Measurements from ENCODE around the gene CLDN11.

Gene CLDN11

DNA sequence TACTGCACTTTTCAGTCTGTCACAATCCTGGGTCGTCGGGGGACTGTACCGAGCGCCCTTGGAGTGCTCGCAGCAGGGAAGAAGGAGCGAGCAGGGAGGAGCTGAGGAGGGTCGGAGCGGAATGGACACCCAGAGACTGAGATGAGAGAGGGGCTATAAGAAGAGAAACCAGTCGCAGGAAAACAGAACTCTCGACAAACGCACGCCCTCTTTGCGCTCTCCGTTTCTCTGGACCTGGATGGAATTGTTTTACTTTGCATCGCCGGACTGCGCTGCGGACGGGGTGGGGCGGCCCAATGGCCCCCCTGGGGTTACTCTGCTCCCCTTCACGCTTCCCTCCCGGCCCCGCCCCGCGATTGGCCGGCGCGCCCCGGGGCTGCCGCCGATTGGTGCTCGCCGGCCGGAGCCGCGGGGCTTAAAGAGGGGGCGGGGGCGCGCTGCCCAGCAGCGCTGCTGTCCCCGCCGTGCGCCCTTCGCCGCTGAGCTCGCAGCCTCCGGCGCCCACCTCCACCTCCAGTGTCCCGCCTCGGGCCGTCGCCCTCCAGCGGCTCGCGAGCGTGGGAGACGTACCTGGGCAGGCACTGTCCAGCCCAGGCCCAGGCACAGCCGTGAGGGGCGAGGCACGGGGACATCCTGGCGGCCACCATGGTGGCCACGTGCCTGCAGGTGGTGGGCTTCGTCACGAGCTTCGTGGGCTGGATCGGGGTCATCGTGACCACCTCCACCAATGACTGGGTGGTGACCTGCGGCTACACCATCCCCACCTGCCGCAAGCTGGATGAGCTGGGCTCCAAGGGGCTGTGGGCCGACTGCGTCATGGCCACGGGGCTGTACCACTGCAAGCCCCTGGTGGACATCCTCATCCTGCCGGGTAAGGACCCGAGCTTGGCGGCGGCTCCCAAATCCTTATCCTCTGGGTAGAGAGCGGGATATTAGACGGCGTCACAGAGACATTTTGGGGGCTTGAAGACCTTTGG, at the start of gene CLDN11:
CLDN11 (plus strand) TSS at position 447 of the 977 bp plus-strand sequence; CDS start at position 646, 199 bp downstream.
- DNase-seq (ENCODE audit: low read depth in 2 of 2): no peak

DNA sequence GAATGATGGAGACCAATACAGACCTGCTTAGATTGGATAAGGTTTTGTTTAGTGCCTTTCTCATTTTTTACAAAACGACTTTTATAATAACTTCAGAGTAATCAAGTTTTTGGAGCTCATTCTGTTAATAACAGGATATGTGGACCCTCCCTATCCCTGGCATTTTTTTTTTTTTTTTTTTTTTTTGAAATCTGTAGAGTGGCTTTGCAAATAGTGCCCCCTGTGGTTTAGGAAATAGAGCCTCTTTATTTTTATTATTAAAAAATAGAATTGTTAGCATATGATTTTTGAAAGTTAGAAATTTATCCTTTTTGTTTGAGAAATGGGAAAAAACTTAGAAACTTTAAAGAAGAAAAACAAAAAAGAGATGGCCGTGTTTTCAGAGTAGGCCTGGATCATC, 49.7 kb upstream of the CLDN11 start:
- no peak for DNase-seq (ENCODE audit: low read depth in 2 of 2)

- DNase-seq (ENCODE audit: low read depth in 2 of 2): no peak
Measured at GRCh38 chr3:170372190-170372879, 46.3 kb upstream of the CLDN11 start.

DNA sequence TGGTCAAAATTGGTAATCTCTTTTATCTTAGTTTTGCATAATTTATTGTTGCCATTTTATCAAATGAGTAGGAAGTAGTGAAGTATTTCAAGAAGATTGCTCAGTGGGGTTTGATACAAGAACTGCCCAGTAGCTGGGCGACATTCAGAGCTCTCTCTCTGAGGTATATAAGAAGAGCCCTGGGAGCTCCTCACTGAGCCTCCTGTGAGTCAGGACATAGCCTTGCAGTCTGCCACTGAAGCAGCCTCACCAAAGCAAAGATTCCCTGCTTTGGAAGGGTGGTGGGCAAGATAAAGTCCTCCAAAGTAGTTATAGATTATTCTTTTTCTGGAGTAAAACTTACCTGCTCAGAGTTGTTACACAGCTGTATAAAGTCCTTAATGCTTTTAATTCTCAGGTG, 35.1 kb upstream of the CLDN11 start:
- DNase-seq (ENCODE audit: low read depth in 2 of 2): no peak

- no peak for DNase-seq (ENCODE audit: low read depth in 2 of 2)
Measured at GRCh38 chr3:170386468-170386867, 32.2 kb upstream of the CLDN11 start.

DNA sequence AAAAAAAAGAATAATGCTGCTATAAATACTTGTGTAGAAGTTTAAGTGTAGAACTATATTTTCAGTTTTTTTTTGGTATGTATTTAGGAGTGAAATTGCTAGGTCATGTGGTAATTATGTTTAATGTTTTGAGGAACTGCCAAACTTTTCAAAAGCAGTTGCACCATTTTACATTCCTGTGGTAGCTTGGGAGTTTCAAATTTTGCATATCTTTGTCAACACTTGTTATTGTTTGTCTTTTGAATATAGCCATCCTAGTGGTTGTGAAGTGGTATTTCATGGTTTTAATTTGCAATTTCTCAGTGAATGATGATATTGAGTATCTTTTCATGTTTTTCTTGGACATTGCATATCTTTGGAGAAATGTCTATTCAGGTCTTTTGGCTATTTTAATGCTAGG, 30.7 kb upstream of the CLDN11 start:
- DNase-seq (ENCODE audit: low read depth in 2 of 2): no peak

GRCh38 chr3:170391108-170391507, 27.6 kb upstream of the CLDN11 start:
- DNase-seq (ENCODE audit: low read depth in 2 of 2): no peak

- DNase-seq (ENCODE audit: low read depth in 2 of 2): no peak
Measured at GRCh38 chr3:170397685-170398084, 21.0 kb upstream of the CLDN11 start.

- DNase-seq (ENCODE audit: low read depth in 2 of 2): no peak
Measured at GRCh38 chr3:170405101-170405500, 13.6 kb upstream of the CLDN11 start.

- no peak for DNase-seq (ENCODE audit: low read depth in 2 of 2)
Measured at GRCh38 chr3:170410428-170411029, 8.1 kb upstream of the CLDN11 start.

- DNase-seq (ENCODE audit: low read depth in 2 of 2): no peak
Measured at GRCh38 chr3:170413291-170413690, 5.4 kb upstream of the CLDN11 start.

- no peak for DNase-seq (ENCODE audit: low read depth in 2 of 2)
Measured at GRCh38 chr3:170414202-170414663, 4.4 kb upstream of the CLDN11 start.

GRCh38 chr3:170417090-170417489, 1.6 kb upstream of the CLDN11 start:
- DNase-seq (ENCODE audit: low read depth in 2 of 2): no peak

DNA sequence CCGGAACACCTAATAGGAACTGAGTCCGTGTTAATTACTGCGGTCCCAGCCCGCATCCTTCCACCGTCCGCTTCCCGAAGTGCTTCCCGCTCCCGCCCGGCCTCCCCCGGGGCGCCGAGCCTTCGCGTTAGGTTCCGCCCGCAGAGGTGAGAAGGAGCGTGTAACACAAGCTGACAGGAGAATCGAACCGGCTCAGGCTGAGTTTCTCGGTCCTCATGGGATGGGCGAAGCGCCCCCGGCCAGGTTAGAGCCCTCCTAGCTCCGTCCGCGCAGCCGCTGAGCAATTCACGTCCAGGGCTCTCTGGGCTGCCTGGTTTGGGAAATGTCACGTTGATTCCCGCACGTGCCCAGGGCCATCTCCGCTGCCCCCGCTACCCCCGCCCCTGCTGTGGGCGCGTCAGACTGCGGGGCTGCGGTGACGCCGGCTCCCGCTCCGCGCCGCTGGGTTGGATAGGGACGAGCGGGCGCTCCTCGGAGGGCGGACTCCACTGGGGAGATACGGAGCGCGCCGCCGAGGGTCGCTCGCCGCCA, 954 bp downstream of the CLDN11 start:
- DNase-seq (ENCODE audit: low read depth in 2 of 2): no peak

DNA sequence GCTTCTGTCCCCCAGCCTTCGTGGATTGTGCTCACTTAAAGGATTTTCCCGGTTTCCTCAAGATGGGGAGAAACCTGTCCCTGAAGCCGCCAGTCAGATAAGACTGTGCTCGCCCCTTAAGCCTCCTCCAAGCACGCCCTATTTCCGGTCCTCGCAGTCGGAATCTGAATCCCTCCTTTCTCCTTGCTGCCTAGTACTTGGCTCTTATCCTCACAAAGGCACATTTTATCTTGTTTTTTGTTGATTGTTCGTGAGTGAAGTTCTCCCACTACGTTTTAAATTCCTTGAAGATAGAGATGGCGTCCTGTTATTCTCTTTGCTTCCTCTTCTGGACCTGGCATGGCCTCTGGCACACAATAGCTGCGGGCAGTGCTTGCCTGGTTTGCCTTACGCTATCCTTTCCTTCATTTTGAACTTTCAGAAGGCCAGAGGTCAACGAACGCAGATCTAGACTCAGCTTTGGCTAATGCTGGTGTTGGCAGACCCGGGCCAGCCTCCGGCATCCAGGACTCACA, 1.7 kb downstream of the CLDN11 start:
- no peak for DNase-seq (ENCODE audit: low read depth in 2 of 2)

- DNase-seq (ENCODE audit: low read depth in 2 of 2): no peak
Measured at GRCh38 chr3:170421111-170421641, 2.5 kb downstream of the CLDN11 start.

DNA sequence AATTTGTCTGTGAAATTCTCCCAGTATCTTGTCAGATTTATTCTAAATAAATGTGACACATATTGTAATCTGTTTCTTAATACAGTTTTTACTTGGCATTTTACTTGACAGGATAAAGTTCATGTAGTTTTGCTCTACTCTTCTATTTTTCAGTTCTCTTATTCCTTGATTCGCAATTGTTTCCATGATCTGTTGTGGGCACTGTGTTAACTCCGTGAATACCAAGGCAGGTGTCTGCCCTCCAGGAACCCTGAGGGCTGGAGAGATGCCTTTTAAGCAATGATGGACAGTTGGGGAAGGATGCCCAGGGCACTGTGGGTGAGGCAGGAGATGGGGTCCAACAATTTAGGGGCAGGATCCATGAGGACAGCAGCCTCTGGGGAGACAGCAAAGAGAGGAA, 3.1 kb downstream of the CLDN11 start:
- no peak for DNase-seq (ENCODE audit: low read depth in 2 of 2)

- DNase-seq (ENCODE audit: low read depth in 2 of 2): no peak
Measured at GRCh38 chr3:170423001-170423615, 4.4 kb downstream of the CLDN11 start.

DNA sequence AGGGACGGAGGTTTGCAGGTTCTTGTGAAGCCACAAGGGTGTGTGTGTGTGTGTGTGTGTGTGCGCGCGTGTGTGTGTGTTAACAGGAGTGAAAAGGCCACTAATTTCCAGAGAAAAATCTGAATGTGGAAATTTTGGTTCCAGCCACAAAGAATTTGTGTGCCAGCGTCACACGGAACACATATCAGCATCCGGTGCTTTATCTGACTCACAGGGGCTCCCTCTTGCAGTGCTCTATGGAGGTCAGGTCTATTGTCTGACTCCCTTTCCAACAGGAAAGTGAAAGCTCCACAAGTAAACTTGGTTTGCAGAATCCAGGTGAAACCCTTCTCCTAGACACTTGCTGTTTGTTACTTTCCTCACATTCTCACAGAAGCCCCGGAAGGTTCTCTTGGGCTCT, 6.2 kb downstream of the CLDN11 start:
- no peak for DNase-seq (ENCODE audit: low read depth in 2 of 2)

DNA sequence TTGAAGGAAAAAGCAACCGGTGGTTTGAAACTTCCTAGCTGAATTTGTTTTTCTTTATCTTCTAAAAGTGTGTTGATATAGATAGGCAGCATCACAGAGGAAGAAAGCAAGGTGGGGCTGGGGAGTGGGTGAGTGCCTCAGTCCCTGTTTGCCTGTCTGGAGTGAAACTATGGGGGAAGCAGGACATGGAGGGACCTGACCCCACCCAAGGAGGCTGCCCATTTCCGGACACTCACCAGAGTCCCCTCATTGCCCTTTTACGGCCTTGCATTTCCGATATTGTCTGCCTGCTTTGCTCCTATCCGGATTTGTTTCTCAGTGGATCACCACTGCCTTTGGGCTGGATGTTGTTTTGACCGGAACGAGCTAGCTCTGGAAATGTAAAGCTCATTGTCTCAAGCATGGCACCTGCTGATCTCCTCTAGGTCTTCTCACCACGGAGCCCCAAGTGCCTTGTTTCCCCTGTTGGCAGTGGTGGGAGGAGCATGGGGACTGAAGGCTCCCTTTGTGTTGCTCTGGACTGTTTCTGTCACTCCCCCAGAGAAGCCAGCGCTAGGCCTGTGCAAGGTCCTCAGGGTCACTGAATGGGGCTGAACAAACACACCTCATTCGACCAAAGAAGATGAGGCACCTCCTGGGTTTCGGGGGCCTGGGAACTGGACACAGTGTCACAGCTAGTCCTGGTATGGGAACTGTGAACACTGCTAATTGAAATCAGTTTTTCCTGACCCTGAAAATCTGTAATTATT, 7.0 kb downstream of the CLDN11 start:
- no peak for DNase-seq (ENCODE audit: low read depth in 2 of 2)

Measured in stimulated activated CD8-positive, alpha-beta memory T cell treated with anti-CD3 and anti-CD28 coated beads, Interleukin-2, amount 100 ng/mL, for 1 hour (primary cell).